ENCODE results near the gene RBM39.
"Not testable (repeated sequence)": the region's sequence is repeated elsewhere in the genome, so short reads cannot be mapped to it uniquely, and the experiment has no call there.

RBM39 gene

DNA sequence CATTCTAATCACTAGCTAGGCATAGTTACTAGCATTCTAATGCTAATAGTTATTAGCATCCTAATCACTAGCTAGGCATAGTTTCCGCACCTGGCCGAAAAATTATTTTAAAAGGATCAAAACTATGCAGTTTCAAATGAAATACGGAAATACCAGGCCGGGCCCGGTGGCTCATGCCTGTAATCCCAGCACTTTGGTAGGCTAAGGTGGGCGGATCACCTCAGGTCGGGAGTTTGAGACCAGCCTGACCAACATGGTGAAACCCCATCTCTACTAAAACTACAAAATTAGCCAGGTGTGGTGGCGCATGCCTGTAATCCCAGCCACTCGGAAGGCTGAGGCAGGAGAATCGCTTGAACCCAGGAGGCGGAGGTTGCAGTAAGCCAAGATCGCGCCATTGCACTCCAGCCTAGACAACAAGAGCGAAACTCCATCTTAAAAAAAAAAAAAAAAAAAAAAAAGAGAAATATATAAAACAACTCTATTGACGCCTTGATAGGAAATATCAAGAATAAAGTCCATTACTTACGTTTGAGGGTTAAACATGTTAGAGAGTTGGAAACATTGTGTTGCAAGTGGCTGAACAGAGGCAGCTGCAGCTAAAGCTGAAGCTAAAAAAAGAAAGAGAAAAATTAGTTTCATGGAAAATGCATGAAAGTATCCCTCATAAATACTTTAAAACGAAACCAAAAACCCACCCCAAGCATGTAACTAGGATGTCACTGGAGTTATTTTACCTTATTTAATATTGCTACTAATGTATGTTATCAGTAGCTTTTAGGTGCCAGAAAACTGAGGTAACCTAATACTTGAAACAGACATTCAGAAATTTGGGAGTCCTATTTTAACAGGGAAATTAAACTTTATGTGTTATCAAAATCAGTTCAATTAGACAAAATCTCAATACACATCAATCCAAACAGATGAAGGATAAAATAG, 35.2 kb downstream of the RBM39 start:
- not testable (repeated sequence) for DNase-seq (ENCODE audit: low read depth in 3 of 3, low spot score in 1 of 3)

DNA sequence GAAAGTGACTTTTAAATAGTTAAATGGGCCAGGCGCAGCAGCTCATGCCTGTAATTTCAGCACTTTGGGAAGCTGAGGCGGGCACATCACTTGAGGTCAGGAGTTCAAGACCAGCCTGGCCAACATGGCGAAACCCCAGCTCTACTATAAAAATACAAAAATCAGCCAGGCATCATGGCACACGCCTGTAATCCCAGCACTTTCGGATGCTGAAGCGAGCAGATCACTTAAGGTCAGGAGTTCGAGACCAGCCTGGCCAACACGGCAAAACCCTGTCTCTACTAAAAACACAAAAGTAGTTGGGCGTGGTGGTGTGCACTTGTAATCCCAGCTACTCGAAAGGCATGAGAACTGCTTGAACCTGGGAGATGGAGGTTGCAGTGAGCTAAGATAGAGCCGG, 36.2 kb downstream of the RBM39 start:
- not testable (repeated sequence) for DNase-seq (ENCODE audit: low read depth in 3 of 3, low spot score in 1 of 3)

- no peak for DNase-seq (ENCODE audit: low read depth in 3 of 3, low spot score in 1 of 3)
These were observed 37.4 kb downstream of the RBM39 start for GRCh38 chr20:35704514-35705261.

DNA sequence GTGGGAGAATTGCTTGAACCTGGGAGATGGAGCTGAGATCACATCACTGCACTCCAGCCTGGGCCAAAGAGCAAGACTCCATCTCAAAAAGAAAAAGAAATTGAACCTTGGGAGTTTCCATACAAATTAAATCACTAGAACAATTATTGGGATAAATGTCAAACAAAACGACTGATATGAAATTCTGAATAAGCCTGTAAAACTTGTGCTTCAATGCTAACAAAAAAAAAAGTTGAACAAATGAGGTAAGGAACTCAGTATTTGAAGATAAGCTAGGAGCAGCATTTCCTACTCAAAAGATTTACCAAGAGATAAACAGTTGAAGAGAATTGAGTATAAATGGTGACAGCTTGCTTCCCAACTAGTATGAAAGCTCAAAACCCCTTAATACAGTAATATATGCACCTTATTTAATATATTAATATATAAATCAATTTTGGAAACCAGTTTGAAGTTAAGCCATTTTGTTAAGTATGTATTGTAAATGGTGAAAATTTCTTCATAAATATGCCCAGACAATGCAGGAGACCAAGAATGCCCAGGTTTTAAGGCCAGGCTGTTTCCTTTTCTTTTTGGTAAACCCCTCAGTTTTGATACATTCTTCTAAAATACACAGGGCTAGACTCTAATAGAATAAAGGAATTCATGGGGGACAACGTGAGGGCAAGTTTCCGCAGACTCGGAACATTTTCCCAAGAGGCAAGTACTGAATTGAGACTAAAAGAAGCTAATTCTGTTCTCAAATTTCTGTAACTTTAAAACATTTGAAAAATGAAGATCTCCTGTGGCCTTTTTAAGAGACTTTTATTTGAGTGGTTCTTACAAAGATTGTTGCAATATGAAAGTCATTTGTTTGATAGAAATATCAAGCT, 39.0 kb downstream of the RBM39 start:
- DNase-seq (ENCODE audit: low read depth in 3 of 3, low spot score in 1 of 3), result no peak

- DNase-seq (ENCODE audit: low read depth in 3 of 3, low spot score in 1 of 3), result no peak
These were observed 39.8 kb downstream of the RBM39 start for GRCh38 chr20:35702051-35702823.

DNA sequence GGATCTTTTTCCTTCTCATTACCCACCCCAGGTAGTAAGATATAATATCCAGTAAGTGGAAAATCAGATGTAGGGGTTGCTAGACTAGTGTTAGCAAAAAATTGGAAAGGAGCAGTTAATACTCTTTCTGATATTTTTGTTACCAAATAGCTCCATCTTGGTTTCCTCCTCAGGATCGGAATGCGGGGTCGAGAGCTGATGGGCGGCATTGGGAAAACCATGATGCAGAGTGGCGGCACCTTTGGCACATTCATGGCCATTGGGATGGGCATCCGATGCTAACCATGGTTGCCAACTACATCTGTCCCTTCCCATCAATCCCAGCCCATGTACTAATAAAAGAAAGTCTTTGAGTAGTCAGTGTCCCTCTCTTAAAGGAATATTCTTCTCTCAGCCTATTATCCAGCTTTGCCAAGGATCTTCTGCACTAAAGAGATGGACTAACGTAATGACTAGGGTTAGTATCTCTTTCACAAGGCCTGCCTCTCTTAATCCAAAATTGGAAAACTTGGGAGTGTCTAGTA, 41.4 kb downstream of the RBM39 start:
- no peak for DNase-seq (ENCODE audit: low read depth in 3 of 3, low spot score in 1 of 3)

GRCh38 chr20:35699957-35700624, 42.0 kb downstream of the RBM39 start:
- no peak for DNase-seq (ENCODE audit: low read depth in 3 of 3, low spot score in 1 of 3)

- DNase-seq (ENCODE audit: low read depth in 3 of 3, low spot score in 1 of 3), result peak; percentile 42 to 76 (median 69)
These were observed 42.7 kb downstream of the RBM39 start, which contains the start of the genes NFS1 and ROMO1 for GRCh38 chr20:35699127-35699956. Gene NFS1, minus strand, starts transcription at chr20:35699352. Its CDS starts 64 bp downstream, at chr20:35699288. Gene ROMO1, plus strand, starts transcription at chr20:35699405. Its CDS starts 228 bp downstream, at chr20:35699633.

DNA sequence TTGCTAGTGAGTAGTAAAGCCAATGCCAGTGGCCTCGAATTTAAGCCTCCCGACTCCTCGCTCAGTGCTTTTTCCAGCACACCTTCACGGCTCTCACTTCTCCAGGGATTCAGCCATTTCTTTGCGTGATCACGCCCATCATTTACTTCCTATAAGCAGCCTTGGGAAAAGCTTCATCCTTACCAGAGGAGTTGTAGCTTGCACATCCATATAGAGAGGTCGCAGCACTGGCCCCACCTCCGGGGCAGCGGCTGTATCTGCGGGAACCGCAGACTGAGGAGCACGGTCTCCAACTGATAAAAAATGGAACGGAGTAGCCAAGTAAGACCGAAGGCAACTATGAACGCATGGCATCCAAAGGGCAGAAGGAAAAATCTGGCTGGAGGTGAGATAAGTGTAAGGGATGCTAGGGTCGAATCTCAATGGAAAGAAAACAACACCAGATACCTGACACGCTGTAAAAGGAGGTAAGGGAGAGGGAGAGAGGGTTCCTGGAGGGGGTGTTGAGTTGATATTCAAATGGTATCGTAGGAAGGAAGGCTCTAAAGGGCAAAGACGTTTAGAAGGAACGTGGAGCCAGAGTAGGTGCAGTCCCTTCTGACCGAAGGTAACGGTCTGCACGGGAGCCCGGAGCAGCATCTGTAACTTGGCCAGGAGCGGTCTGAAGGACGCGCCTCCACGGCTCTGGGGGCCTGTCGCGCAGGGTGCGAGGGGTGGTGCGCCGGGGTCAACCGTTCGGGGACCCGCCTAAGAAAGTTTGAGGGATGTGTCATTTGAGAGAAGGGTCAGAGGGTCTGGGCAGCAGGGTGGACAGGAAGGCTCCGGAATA, 43.5 kb downstream of the RBM39 start:
- no peak for DNase-seq (ENCODE audit: low read depth in 3 of 3, low spot score in 1 of 3)

DNA sequence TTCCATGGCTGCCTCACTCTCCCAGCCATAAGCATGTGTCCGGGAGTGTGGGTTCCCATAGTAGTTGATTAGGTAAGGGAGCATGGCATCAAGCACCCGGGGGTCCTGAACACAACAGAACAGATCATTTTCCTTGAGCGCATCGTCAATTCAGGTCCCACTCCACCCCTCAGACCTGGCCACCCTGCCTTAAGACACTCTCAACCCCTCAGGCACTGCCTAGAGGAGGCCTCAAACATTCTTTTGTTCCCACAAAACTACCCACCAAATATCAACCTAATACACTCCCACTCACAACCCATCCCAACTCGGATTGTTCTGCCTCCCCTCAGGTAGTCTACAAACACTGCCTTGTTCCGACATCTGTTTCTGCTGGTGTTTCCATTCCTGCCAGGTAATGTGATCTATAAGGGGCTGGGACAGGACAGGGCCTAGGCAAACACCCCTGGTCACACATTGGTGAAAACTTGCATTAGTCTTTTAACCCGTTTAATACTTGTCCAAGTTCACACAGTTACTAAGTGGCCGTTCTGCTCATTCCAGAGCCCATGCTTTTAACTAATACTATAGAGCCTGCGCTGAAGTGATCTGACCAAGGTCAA, 44.3 kb downstream of the RBM39 start:
- DNase-seq (ENCODE audit: low read depth in 3 of 3, low spot score in 1 of 3), result no peak

DNA sequence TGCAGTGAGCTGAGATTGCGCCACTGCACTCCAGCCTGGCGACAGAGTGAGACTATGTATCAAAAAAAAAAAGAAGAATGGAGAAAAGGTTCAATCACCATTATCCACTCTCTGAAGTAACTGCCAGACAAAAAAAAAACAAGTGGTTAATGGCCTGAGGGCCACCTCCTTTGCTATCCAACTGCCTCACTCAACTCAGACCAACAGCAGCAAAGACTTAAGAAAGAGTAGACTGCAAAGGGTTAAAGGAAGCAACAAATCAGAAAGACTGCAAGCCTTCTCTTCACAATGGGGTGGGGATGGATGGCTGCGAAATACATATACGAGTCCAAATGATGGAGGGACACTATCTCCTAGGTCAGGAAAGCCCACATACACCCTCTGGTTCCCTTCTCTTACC, 46.1 kb downstream of the RBM39 start:
- no peak for DNase-seq (ENCODE audit: low read depth in 3 of 3, low spot score in 1 of 3)

- DNase-seq (ENCODE audit: low read depth in 3 of 3, low spot score in 1 of 3), result no peak
These were observed 46.8 kb downstream of the RBM39 start for GRCh38 chr20:35695245-35695749.

GRCh38 chr20:35690265-35690664, 51.8 kb downstream of the RBM39 start:
- no peak for DNase-seq (ENCODE audit: low read depth in 3 of 3, low spot score in 1 of 3)

- DNase-seq (ENCODE audit: low read depth in 3 of 3, low spot score in 1 of 3), result not testable (repeated sequence)
These were observed 55.2 kb downstream of the RBM39 start for GRCh38 chr20:35686872-35687271.

DNA sequence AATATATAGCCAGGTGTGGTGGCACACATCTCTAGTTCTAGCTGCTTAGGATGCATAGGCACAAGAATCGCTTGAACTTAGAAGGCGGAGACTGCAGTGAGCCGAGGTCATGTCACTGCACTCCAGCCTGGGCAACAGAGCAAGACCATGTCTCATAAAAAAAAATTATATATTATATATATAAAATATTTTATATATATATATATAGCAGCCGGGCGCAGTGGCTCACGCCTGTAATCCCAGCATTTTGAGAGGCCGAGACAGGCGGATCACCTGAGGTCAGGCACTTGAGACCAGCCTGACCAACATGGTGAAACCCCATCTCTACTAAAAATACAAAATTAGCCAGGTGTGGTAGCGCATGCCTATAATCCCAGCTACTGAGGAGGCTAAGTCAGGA, 56.7 kb downstream of the RBM39 start:
- DNase-seq (ENCODE audit: low read depth in 3 of 3, low spot score in 1 of 3), result not testable (repeated sequence)

- no peak for DNase-seq (ENCODE audit: low read depth in 3 of 3, low spot score in 1 of 3)
These were observed 60.1 kb downstream of the RBM39 start for GRCh38 chr20:35681960-35682359.

Measured in stimulated activated CD4-positive, alpha-beta T cell treated with anti-CD3 and anti-CD28 coated beads, TNF-alpha, amount 100 ng/mL, for 1 hour (primary cell).